B cell (primary cell): Measurements from ENCODE around the gene MMP11. TPM values are rescaled to one million over a fixed set of nuclear protein-coding genes. Genes with fewer than 3 reads are reported as not detected.

Source experiments
- ATAC-seq: fragments of 200-7000 bp; cut with Tn5 transposase; one replicate; pipeline ENCODE4 v1.10.0; 2021; ENCODE audit warnings: low read depth, mild to moderate bottlenecking, moderate number of reproducible peaks, moderate library complexity
- CTCF ChIA-PET: fragments of 350-600 bp; sonication (Branson Sonifier 250); formaldehyde crosslinking; loops from one replicate; lab custom pipeline; 2021; ENCODE audit warnings: antibody characterized with exemption, inconsistent platforms; lab: Charles Lee
- POLR2A ChIA-PET: fragments of 350-600 bp; sonication (Branson Sonifier 250); formaldehyde crosslinking; loops from one replicate; lab custom pipeline; 2021; ENCODE audit warnings: antibody characterized with exemption; lab: Charles Lee
- DNase-seq: peaks from one replicate; pipeline ENCODE4 v3.0.0; 2013
- H2AFZ ChIP-seq: 2 replicates; pipeline ENCODE4 v1.6.1; 2012; ENCODE audit warnings: mild to moderate bottlenecking, low read depth, low read length; ENCODE audit not compliant: insufficient read depth, poor library complexity, severe bottlenecking
- H3K27ac ChIP-seq, 2 donors: 1 replicate in 1 of 2; 2 replicates in 1 of 2; pipeline ENCODE4 v1.5.1; 2012 to 2013; ENCODE audit warnings: low read length in 2 of 2, mild to moderate bottlenecking in 2 of 2, moderate library complexity in 1 of 2
- H3K27me3 ChIP-seq, 4 experiments: fragments of 200-600 bp in 1 of 4; sonication (generic) in 1 of 4; replicated peaks in 1 of 4; 1 replicate in 2 of 4; 2 replicates in 2 of 4; pipeline versions ENCODE4 v1.6.1 to v1.7.0; 2013 to 2016; ENCODE audit warnings: low read length in 3 of 4, mild to moderate bottlenecking in 2 of 4, mixed read lengths in 1 of 4, moderate library complexity in 1 of 4; ENCODE audit not compliant: insufficient read depth in 4 of 4, control insufficient read depth in 3 of 4; ENCODE audit errors: control extremely low read depth in 1 of 4
- H3K36me3 ChIP-seq, 2 experiments: replicated peaks in 1 of 2; 1 replicate in 1 of 2; 2 replicates in 1 of 2; pipeline versions ENCODE4 v1.6.1 to v1.7.1; 2013; ENCODE audit warnings: low read length in 1 of 2; ENCODE audit not compliant: insufficient read depth in 2 of 2, control insufficient read depth in 1 of 2; ENCODE audit errors: control extremely low read depth in 1 of 2, extremely low read depth in 1 of 2
- H3K4me1 ChIP-seq, 2 donors: fragments of 200-600 bp in 1 of 2; sonication (generic) in 1 of 2; 1 replicate in 1 of 2; 2 replicates in 1 of 2; pipeline versions ENCODE4 v1.5.1 to v1.6.1; 2013 to 2017; ENCODE audit warnings: low read length in 2 of 2; ENCODE audit not compliant: control insufficient read depth in 2 of 2, insufficient read depth in 2 of 2
- H3K4me2 ChIP-seq: replicated peaks from 2 replicates; pipeline ENCODE3; 2012; ENCODE audit warnings: mild to moderate bottlenecking, low read depth, low read length; ENCODE audit not compliant: poor library complexity, severe bottlenecking
- H3K4me3 ChIP-seq, 5 experiments: fragments of 200-600 bp in 1 of 5; sonication (generic) in 1 of 5; 1 replicate in 3 of 5; 2 replicates in 2 of 5; pipeline versions ENCODE4 v1.5.1 to v1.7.0; 2011 to 2016; ENCODE audit warnings: low read length in 4 of 5, mild to moderate bottlenecking in 4 of 5, low read depth in 2 of 5, control low read depth in 1 of 5, moderate library complexity in 1 of 5; ENCODE audit not compliant: insufficient read depth in 1 of 5; ENCODE audit errors: control extremely low read depth in 1 of 5, extremely low read depth in 1 of 5
- H3K79me2 ChIP-seq: fragments of 200-600 bp; sonication (generic); one replicate; pipeline ENCODE4 v1.6.0; 2016; ENCODE audit warnings: low read length; ENCODE audit not compliant: control insufficient read depth, insufficient read depth
- H3K9ac ChIP-seq: fragments of 200-600 bp; sonication (generic); 2 replicates; pipeline ENCODE4 v1.6.1; 2017; ENCODE audit warnings: mild to moderate bottlenecking, low read length, moderate library complexity
- H3K9me3 ChIP-seq, 3 donors: one replicate each; pipeline versions ENCODE4 v1.6.1 to v1.7.1; 2013; ENCODE audit warnings: low read length in 2 of 3; ENCODE audit not compliant: control insufficient read depth in 2 of 3, insufficient read depth in 1 of 3; ENCODE audit errors: control extremely low read depth in 1 of 3
- H4K20me1 ChIP-seq: 2 replicates; pipeline ENCODE4 v1.6.0; 2012; ENCODE audit warnings: mild to moderate bottlenecking, low read length; ENCODE audit not compliant: insufficient read depth, control insufficient read depth, poor library complexity, severe bottlenecking
- H3K27ac Mint-ChIP-seq: one replicate; pipeline ENCODE4 v1.8.0; 2021; ENCODE audit warnings: mixed read lengths
- H3K27me3 Mint-ChIP-seq: one replicate; pipeline ENCODE4 v1.8.0; 2021; ENCODE audit warnings: mixed read lengths
- H3K4me1 Mint-ChIP-seq: one replicate; pipeline ENCODE4 v1.8.0; 2021; ENCODE audit warnings: mixed read lengths
- H3K4me3 Mint-ChIP-seq: one replicate; pipeline ENCODE4 v1.8.0; 2021; ENCODE audit warnings: mixed read lengths
- H3K9me3 Mint-ChIP-seq: one replicate; pipeline ENCODE4 v1.8.0; 2022; ENCODE audit warnings: mixed read lengths; ENCODE audit not compliant: insufficient read depth
- EZH2 ChIP-seq: IDR thresholded peaks from 2 replicates; pipeline ENCODE4 v1.6.1; 2012; ENCODE audit warnings: borderline replicate concordance, low read depth, mild to moderate bottlenecking, moderate library complexity, low read length; ENCODE audit not compliant: insufficient read depth, poor library complexity, severe bottlenecking
- WGBS: methylation state at CpG from one replicate; pipeline ENCODE4 v1.1.5; 2013; ENCODE audit warnings: missing lambda C conversion rate; ENCODE audit not compliant: insufficient coverage; 5-methylcytosine and 5-hydroxymethylcytosine counted together
- intact Hi-C: fragments of 100-400 bp; cut with micrococcal nuclease; formaldehyde crosslinking; loops from one replicate; pipeline ENCODE4 v1.10.0; 2022
- polyA plus RNA-seq: library from polyadenylated mRNA; depleted of rRNA; stranded (reverse); fragments of >200 nt; gene quantifications from 2 replicates; pipeline ENCODE4 v1.2.3, GENCODE V29; 2012
- total RNA-seq, 2 donors: library from RNA; stranded (reverse); fragments of 120-200 nt in 1 of 2; gene quantifications; 1 replicate in 1 of 2; 2 replicates in 1 of 2; pipeline versions ENCODE4 v1.2.3 to v1.2.4, GENCODE V29; 2013 to 2022
- TF ChIP-seq, protein P1 (sequence below): fragments of 200-600 bp; IDR thresholded peaks from one replicate; pipeline ENCODE4 v1.8.0; 2022; ENCODE audit warnings: antibody characterized with exemption, mild to moderate bottlenecking

Gene MMP11
- total and polyA plus RNA-seq, 2 donors (not counting 1 experiment from before 2014, with no cell fraction given) = 11.6 to 19.0 TPM

DNA sequence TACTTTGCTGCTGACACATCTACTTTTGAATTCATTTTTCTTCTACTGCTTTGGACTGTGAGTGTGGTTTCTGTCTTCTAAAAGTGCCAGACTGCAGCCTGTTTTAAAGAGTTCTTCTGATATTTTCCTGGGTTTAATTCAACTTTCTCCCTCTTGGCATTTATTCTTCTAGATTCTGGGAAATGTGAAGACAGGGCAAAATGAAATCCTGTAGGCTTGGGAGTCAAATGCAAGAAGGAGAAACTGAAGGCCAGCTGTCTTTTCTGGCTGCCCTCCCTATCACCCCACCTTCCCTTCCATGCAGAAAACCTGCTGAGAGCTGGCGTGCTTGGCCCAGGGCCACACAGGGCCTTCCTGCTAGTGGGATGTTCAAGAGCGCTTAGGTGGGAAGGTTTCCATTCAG lies 29.3 kb upstream of the MMP11 start:
- CTCF ChIA-PET = interaction anchor here (1.2 to 1.3 kb wide), 4 partner anchors 9 to 107 kb away, joined by 3 read pairs; no protein-coding TSS in a partner anchor
- H2AFZ ChIP-seq = no peak overlapping the region
- peaks cover 5 to 30% of the 10 kb centered on the region in 2 experiments for H3K36me3 ChIP-seq
- no CpG with 5 or more reads among the region's 2 CpGs for WGBS
- H3K79me2 ChIP-seq = peaks cover 9% of the 10 kb centered on the region
- no peaks in the 10 kb centered on the region for H4K20me1 ChIP-seq
- intact Hi-C loops = no loop called here
- H3K27me3 Mint-ChIP-seq = no peaks in the 10 kb centered on the region
- no peak overlapping the region for H3K27ac ChIP-seq
- H3K27me3 ChIP-seq = no peaks in the 10 kb centered on the region
- H3K4me2 ChIP-seq = no peak overlapping the region
- H3K27ac Mint-ChIP-seq = no peak overlapping the region
- ATAC-seq = no peak
- H3K9ac ChIP-seq = no peak overlapping the region
- POLR2A ChIA-PET = no interaction called here
- peaks cover 2% of the 10 kb centered on the region for H3K4me1 Mint-ChIP-seq
- no peaks in the 10 kb centered on the region for H3K9me3 Mint-ChIP-seq
- peaks cover 0 to 13% (median 0%) of the 10 kb centered on the region in 3 donors for H3K9me3 ChIP-seq
- no peak overlapping the region for H3K4me3 Mint-ChIP-seq
- H3K4me1 ChIP-seq = no peaks in the 10 kb centered on the region
- no peak for DNase-seq
- no peak overlapping the region for H3K4me3 ChIP-seq
- TF ChIP-seq, protein P1, sequence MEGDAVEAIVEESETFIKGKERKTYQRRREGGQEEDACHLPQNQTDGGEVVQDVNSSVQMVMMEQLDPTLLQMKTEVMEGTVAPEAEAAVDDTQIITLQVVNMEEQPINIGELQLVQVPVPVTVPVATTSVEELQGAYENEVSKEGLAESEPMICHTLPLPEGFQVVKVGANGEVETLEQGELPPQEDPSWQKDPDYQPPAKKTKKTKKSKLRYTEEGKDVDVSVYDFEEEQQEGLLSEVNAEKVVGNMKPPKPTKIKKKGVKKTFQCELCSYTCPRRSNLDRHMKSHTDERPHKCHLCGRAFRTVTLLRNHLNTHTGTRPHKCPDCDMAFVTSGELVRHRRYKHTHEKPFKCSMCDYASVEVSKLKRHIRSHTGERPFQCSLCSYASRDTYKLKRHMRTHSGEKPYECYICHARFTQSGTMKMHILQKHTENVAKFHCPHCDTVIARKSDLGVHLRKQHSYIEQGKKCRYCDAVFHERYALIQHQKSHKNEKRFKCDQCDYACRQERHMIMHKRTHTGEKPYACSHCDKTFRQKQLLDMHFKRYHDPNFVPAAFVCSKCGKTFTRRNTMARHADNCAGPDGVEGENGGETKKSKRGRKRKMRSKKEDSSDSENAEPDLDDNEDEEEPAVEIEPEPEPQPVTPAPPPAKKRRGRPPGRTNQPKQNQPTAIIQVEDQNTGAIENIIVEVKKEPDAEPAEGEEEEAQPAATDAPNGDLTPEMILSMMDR = no peak
- TF ChIP-seq EZH2 = no peak

DNA sequence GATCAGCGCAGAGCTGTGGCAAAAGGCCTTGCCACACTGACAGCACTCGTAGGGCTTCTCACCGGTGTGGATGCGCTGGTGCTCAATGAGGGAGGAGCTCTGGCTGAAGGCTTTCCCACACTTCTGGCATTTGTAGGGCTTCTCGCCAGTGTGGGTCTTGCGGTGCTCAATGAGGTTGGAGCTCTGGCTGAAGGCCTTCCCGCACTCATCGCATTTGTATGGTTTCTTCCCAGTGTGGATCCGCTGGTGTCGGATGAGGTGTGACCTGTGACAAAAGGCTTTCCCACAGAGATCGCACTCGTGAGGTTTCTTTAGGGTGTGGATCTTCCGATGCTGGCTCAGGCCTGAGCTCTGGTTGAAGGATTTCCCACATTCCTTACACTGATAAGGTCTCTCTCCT lies 28.6 kb upstream of the MMP11 start:
- Histone ChIP-seq H3K4me1 (no peaks in the 10 kb centered on the region), H3K36me3 (peaks cover 5 to 30% of the 10 kb centered on the region in 2 experiments), H3K27me3 (no peaks in the 10 kb centered on the region), H3K27ac (no peak overlapping the region), H2AFZ (no peak overlapping the region), H3K9me3 (peaks cover 0 to 13% (median 0%) of the 10 kb centered on the region in 3 donors), H3K4me3 (no peak overlapping the region), H4K20me1 (no peaks in the 10 kb centered on the region), H3K9ac (no peak overlapping the region), H3K4me2 (no peak overlapping the region), H3K79me2 (peaks cover 14% of the 10 kb centered on the region)
- H3K4me3 Mint-ChIP-seq = no peak overlapping the region
- POLR2A ChIA-PET = no interaction called here
- no peak for DNase-seq
- H3K27ac Mint-ChIP-seq = no peak overlapping the region
- peaks cover 2% of the 10 kb centered on the region for H3K4me1 Mint-ChIP-seq
- intact Hi-C loops = no loop called here
- TF ChIP-seq, protein P1 = no peak
- TF ChIP-seq EZH2 = no peak
- CTCF ChIA-PET = interaction anchor here (1.2 to 1.3 kb wide), 4 partner anchors 8 to 106 kb away, joined by 3 read pairs; no protein-coding TSS in a partner anchor
- no peaks in the 10 kb centered on the region for H3K9me3 Mint-ChIP-seq
- ATAC-seq = no peak
- H3K27me3 Mint-ChIP-seq = no peaks in the 10 kb centered on the region
- 96% methylated on average over 13 of the region's 13 CpGs for WGBS
